CD4-positive, alpha-beta memory T cell (primary cell): ENCODE results near the gene PDE4D. TPM values are rescaled to one million over a fixed set of nuclear protein-coding genes. Genes with fewer than 3 reads are reported as not detected.

Experiments used
- CTCF ChIA-PET: fragments of 350-600 bp; sonication (Branson Sonifier 250); formaldehyde crosslinking; loops from one replicate; lab custom pipeline; 2021; ENCODE audit warnings: inconsistent platforms; ENCODE audit not compliant: partially characterized antibody; lab: Charles Lee
- POLR2A ChIA-PET: fragments of 350-600 bp; sonication (Branson Sonifier 250); formaldehyde crosslinking; loops from one replicate; lab custom pipeline; 2021; ENCODE audit not compliant: partially characterized antibody; lab: Charles Lee
- DNase-seq, 5 donors: peaks; one replicate each; pipeline versions ENCODE4 v3.0.0 to v3.0.0-alpha.2; 2020 to 2022; ENCODE audit warnings: mixed read lengths in 1 of 5
- H3K27ac ChIP-seq: one replicate; pipeline ENCODE4 v1.7.0; 2013; ENCODE audit warnings: low read depth, low read length
- H3K27me3 ChIP-seq: 2 replicates; pipeline ENCODE4 v1.7.0; 2013; ENCODE audit warnings: mild to moderate bottlenecking, low read length, moderate library complexity; ENCODE audit not compliant: insufficient read depth
- H3K36me3 ChIP-seq: 2 replicates; pipeline ENCODE4 v1.7.0; 2013; ENCODE audit warnings: mild to moderate bottlenecking, low read length, moderate library complexity; ENCODE audit not compliant: insufficient read depth
- H3K4me1 ChIP-seq: 2 replicates; pipeline ENCODE4 v1.7.0; 2013; ENCODE audit warnings: mild to moderate bottlenecking, low read length, moderate library complexity; ENCODE audit not compliant: insufficient read depth
- H3K4me3 ChIP-seq, 2 donors: one replicate each; pipeline ENCODE4 v1.7.0; 2013; ENCODE audit warnings: low read length in 2 of 2, mild to moderate bottlenecking in 1 of 2
- H3K9me3 ChIP-seq, 2 donors: one replicate each; pipeline ENCODE4 v1.7.0; 2013; ENCODE audit warnings: low read length in 2 of 2, control low read depth in 1 of 2; ENCODE audit not compliant: control insufficient read depth in 1 of 2
- H3K27ac Mint-ChIP-seq, 7 donors: one replicate each; pipeline ENCODE4 v1.8.0; 2020 to 2021; ENCODE audit warnings: mixed read lengths in 7 of 7, mild to moderate bottlenecking in 6 of 7, inconsistent platforms in 3 of 7, moderate library complexity in 3 of 7
- H3K27me3 Mint-ChIP-seq, 2 donors: one replicate each; pipeline ENCODE4 v1.8.0; 2020 to 2021; ENCODE audit warnings: mixed read lengths in 2 of 2
- H3K36me3 Mint-ChIP-seq, 2 donors: one replicate each; pipeline ENCODE4 v1.8.0; 2020 to 2021; ENCODE audit warnings: mixed read lengths in 2 of 2, inconsistent platforms in 1 of 2, mild to moderate bottlenecking in 1 of 2
- H3K4me1 Mint-ChIP-seq, 4 donors: one replicate each; pipeline ENCODE4 v1.8.0; 2020 to 2021; ENCODE audit warnings: mixed read lengths in 4 of 4, mild to moderate bottlenecking in 1 of 4
- H3K4me3 Mint-ChIP-seq, 8 donors: one replicate each; pipeline ENCODE4 v1.8.0; 2020 to 2021; ENCODE audit warnings: mixed read lengths in 8 of 8, mild to moderate bottlenecking in 7 of 8, moderate library complexity in 6 of 8, inconsistent platforms in 3 of 8
- H3K9me3 Mint-ChIP-seq, 8 donors: one replicate each; pipeline ENCODE4 v1.8.0; 2020 to 2021; ENCODE audit warnings: mixed read lengths in 8 of 8, mild to moderate bottlenecking in 5 of 8, inconsistent platforms in 3 of 8, moderate library complexity in 1 of 8
- intact Hi-C: fragments of 100-400 bp; cut with micrococcal nuclease; formaldehyde crosslinking; loops from one replicate; pipeline ENCODE4 v1.15.1; 2023
- microRNA-seq: library from miRNA; unstranded; fragments of <30 nt; microRNA quantifications from one replicate; pipeline ENCODE4 v1.2.0, GENCODE V29; 2021; ENCODE audit warnings: borderline replicate concordance, borderline number of aligned reads, borderline microRNAs expressed, mixed read lengths
- polyA plus RNA-seq, 2 donors: library from polyadenylated mRNA; unstranded; fragments of 300-500 nt; fragmentation: Illumina TruSeq; gene quantifications; one replicate each; pipeline ENCODE4 v1.2.3, GENCODE V29; 2021
- total RNA-seq, 2 experiments: library from RNA; stranded (reverse); gene quantifications; one replicate each; pipeline ENCODE4 v1.2.3, GENCODE V29; 2021

The PDE4D gene
- total and polyA plus RNA-seq, 4 experiments from 2014 or later: 12.3 to 49.7 (median 30.3) TPM

DNA sequence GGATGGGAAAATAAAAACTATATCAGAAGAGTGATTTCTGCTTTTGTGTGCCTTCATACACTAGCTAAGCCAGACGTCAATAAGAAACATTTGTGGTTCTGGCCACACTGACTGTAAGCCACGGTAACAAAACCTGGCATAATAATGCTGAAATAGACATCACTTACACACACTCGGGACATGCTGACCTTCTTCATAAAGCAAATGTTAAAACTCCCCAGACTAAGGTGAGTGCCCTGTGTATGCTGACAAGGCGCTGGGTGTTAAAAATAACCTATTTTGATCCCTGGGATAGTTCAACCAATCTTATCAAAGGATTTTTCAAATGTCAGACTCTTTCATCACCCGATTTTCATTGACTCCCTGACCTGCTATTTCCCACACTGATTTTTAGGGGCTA is 973.7 kb downstream of the PDE4D start:
- no peak overlapping the region for H3K4me3 ChIP-seq
- Mint-ChIP-seq H3K4me1 (no peaks in the 10 kb centered on the region), H3K27ac (no peak overlapping the region), H3K27me3 (peaks cover 1 to 3% of the 10 kb centered on the region in 2 donors), H3K9me3 (no peaks in the 10 kb centered on the region), H3K36me3 (no peaks in the 10 kb centered on the region), H3K4me3 (no peak overlapping the region)
- no peaks in the 10 kb centered on the region for H3K36me3 ChIP-seq
- no peak overlapping the region for H3K27ac ChIP-seq
- intact Hi-C loops: no loop called here
- ChIA-PET POLR2A (no interaction called here), CTCF (interaction anchor here (1.8 kb wide), 1 partner anchor 33 kb away, joined by 6 read pairs; no protein-coding TSS in a partner anchor)
- no peaks in the 10 kb centered on the region for H3K9me3 ChIP-seq
- H3K4me1 ChIP-seq: no peaks in the 10 kb centered on the region
- H3K27me3 ChIP-seq: no peaks in the 10 kb centered on the region
- DNase-seq: no peak

Small RNAs within 50 kb of the gene (microRNA-seq; reads per million reads assigned to microRNA genes)
- 2.2 reads per million for gene MIR582
